Fibroblast of pulmonary artery (primary cell): Measurements from ENCODE around the gene ITGA5.

ENCODE experiments used
- DNase-seq: peaks from one replicate; pipeline ENCODE4 v3.0.0-alpha.2; 2010; ENCODE audit warnings: low read depth
- H3K4me3 ChIP-seq: replicated peaks from 2 replicates; pipeline ENCODE4 v1.5.1; 2011; ENCODE audit warnings: low read depth, mild to moderate bottlenecking, control low read depth, low read length, moderate library complexity
- TF ChIP-seq, protein P1 (sequence below): IDR thresholded peaks from 2 replicates; pipeline ENCODE4 v1.5.1; 2011; ENCODE audit warnings: mild to moderate bottlenecking, control low read depth, low read length, inconsistent platforms; ENCODE audit errors: missing control alignments

ITGA5 gene

DNA sequence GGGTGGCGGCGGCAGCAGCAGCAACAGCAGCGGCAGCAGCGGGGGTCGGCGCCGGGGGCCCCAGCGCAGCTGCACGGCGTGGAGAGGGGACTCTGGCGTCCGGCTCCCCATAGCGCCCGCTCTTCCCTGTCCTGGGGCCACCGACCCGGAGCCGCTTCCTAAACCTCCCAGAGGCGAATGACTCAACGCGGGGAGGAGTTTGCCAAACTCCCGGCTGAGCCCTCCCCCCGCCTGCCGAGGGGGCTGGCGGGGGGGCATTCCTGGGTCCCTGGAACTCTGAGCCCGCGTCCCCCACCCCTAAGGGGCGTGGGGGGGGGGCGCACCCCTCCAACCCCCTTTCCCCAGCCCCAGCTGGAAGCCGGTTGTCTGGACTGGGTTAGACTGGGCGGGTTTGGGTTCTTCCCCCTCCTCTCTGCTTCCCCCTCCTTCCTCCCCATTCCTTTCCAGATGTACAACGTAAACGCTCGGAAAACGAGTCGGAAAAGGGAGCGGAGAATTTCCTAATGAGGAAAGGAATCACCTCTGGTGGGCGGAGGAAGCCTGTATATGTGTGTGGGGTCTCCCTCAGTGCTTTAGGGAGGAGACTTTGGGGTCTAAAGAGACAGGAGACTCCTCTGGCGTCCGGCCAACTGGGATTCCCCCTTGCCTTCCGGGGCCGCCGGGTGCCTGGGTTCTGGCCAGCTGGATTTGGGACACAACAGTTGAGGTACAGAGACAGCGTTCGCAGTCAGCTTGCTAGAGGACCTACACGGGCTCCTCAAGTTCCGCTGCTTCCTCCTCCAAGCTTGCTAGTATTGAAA lies at the start of gene ITGA5:
ITGA5 (minus strand) TSS at position 179 of the 800 bp plus-strand sequence; CDS start at position 111, 68 bp downstream.
- peak; percentile 75 for DNase-seq
- H3K4me3 ChIP-seq = peak within 1 kb of the TSS; percentile 93
- TF ChIP-seq, protein P1, sequence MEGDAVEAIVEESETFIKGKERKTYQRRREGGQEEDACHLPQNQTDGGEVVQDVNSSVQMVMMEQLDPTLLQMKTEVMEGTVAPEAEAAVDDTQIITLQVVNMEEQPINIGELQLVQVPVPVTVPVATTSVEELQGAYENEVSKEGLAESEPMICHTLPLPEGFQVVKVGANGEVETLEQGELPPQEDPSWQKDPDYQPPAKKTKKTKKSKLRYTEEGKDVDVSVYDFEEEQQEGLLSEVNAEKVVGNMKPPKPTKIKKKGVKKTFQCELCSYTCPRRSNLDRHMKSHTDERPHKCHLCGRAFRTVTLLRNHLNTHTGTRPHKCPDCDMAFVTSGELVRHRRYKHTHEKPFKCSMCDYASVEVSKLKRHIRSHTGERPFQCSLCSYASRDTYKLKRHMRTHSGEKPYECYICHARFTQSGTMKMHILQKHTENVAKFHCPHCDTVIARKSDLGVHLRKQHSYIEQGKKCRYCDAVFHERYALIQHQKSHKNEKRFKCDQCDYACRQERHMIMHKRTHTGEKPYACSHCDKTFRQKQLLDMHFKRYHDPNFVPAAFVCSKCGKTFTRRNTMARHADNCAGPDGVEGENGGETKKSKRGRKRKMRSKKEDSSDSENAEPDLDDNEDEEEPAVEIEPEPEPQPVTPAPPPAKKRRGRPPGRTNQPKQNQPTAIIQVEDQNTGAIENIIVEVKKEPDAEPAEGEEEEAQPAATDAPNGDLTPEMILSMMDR = no peak

DNA sequence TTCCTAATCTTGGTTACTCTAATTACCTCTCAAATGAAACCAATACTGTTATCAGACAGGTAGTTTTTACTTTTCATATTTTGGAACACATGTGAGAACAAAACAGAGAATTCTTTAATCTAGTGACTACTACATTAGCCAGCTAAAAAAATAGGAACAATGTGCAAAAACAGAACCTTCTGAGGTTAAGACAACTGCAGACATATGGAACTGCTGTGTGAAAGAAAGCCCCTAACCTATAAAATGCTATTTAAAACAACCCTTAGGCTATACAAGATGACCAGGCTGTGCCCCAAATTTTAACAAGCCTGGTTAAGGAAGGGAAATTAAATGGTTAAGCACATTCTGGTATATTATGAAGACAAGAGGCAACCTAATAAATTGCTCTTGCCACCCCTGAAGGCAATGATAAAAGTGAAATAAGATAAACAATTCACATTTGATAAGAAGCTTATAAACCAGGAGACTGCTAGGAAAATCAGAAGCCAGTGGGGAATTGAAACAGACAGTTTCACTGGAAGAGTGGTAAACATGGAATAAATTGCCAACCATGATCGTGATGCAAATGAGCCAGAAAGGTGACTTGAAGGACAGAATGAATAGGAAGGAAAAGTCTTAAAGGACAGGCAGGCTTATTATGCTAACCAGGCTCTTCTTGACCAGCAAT lies 46.9 kb upstream of the ITGA5 start:
- no peak for DNase-seq
- H3K4me3 ChIP-seq = no peak overlapping the region
- TF ChIP-seq, protein P1 = no peak

GRCh38 chr12:54463484-54463883 lies 44.4 kb upstream of the ITGA5 start:
- DNase-seq = peak; percentile 5
- TF ChIP-seq, protein P1 = no peak
- no peak overlapping the region for H3K4me3 ChIP-seq

GRCh38 chr12:54463034-54463433 lies 44.0 kb upstream of the ITGA5 start:
- TF ChIP-seq, protein P1 = no peak
- peak; percentile 92 for DNase-seq
- H3K4me3 ChIP-seq = no peak overlapping the region

DNA sequence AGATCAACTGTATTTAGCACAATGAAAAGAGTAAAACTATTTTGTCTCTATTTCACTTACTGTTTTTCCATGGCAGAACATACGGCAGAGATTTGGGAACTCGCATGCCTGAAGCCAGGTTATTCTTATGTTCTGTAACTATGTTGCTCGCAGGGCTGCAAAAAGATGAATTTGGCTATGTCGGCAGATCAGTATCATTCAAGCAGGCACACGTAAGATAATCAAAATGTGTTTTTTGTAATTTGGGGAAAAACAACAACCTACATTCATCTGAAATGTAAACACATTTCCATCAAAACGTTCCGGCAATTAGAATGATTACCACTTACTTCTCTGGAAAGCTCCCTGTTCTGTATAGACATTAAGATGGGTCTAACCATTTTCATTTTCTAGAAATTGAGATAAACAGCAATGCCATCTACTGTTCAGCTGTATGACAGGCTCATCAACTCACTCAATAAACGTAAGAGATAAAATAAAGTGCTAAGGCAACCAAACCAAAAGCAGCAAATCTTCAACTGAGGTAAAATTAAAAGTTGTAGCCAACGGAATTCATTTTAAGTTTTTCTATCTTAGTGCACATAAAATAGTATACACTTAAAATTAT lies 41.4 kb upstream of the ITGA5 start:
- no peak for DNase-seq
- H3K4me3 ChIP-seq = no peak overlapping the region
- TF ChIP-seq, protein P1 = no peak

DNA sequence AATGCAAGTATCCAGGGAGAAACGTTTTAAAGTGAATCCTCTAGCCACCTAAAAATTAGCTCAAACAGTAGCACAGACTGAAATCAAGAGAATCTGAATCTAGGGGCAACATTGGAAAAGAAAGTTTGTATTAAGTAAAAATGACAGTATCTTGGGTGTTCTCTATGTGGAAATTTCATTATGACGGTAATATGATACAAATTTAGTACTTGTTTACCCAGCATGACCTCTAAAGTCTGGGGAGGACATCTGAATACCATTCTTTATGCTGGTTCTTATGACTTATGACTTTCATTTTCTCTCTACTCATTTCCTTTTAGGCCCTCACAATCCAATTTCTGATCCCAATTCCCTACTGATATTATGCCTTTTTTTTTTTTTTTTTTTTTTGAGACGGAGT lies 40.3 kb upstream of the ITGA5 start:
- no peak for DNase-seq
- TF ChIP-seq, protein P1 = no peak
- H3K4me3 ChIP-seq = no peak overlapping the region
